ENCODE results near the gene RNF227. TPM values are rescaled to one million over a fixed set of nuclear protein-coding genes. Genes with fewer than 3 reads are reported as not detected.

Gene RNF227
- total and polyA plus RNA-seq, 2 of the 13 experiments (the other 11 are each of a cell fraction or from before 2014, with no cell fraction given) = 0.20 to 0.79 TPM

GRCh38 chr17:7961421-7961820 lies 45.3 kb upstream of the RNF227 start (continued):
- TF ChIP-seq FOXC1 (CRISPR knock-in tag; IDR thresholded peaks at IDR 0.05; ENCODE audit: borderline replicate concordance) (no peak), PRPF4 (IDR thresholded peaks at IDR 0.05; ENCODE audit: low read depth, low read length, poor library complexity, severe bottlenecking) (no peak), DMAP1 (CRISPR knock-in tag; IDR thresholded peaks at IDR 0.05) (no peak)

- ATAC-seq (no peak), FAIRE-seq (no peak), DNase-seq (ENCODE audit: low spot score) (peak; percentile 8)
- intact Hi-C loops (cut with micrococcal nuclease; ENCODE audit: unreplicated experiment) (no loop called here), in situ Hi-C loops (cut with HindIII; ENCODE audit: extremely low pct_ligation_motif_present, low pct_unique_long_range_greater_than_20kb) (no loop called here)
- BruUV-seq (replicated peaks) = no TSS peak
- no peak overlapping the region for H3K4me2 ChIP-seq (ENCODE audit: low read depth, low read length)
- no peak overlapping the region for H3K4me3 ChIP-seq (replicated peaks in 1 of 3; ENCODE audit: insufficient read depth in 1 of 3, low read depth in 2 of 3, low read length in 3 of 3)
- peak; percentile 73 for TF ChIP-seq CEBPB (IDR thresholded peaks at IDR 0.05; ENCODE audit: borderline replicate concordance, low read depth, low read length)
- no peak for TF ChIP-seq KMT2B (CRISPR knock-in tag; IDR thresholded peaks at IDR 0.05)
- TF ChIP-seq BRD4 (CRISPR knock-in tag; IDR thresholded peaks at IDR 0.05) = no peak
- H3K27me3 ChIP-seq (ENCODE audit: control insufficient read depth in 1 of 2, insufficient read depth in 2 of 2, low read length in 2 of 2) = 0 out of 5 replicates have a peak, but pooled peaks cover 0 to 7% of the 10 kb centered on the region in 2 experiments
- no peaks in the 10 kb centered on the region for H4K20me1 ChIP-seq (ENCODE audit: insufficient read depth, low read length)
- no peak overlapping the region for H3K27ac ChIP-seq (ENCODE audit: extremely low read length, insufficient read depth, low read length)
- H3K4me1 ChIP-seq (ENCODE audit: insufficient read depth, low read length) = no peaks in the 10 kb centered on the region
- H3K79me2 ChIP-seq (ENCODE audit: insufficient read depth, low read length) = no peaks in the 10 kb centered on the region
- ChIA-PET CTCF (ENCODE audit: low intra/inter-chr PET ratio, low total read pairs) (no interaction called here), POLR2A (no interaction called here)
- WGBS (ENCODE audit: low lambda C conversion rate) = 47% methylated on average over 9 of the region's 9 CpGs
- H3K36me3 ChIP-seq (replicated peaks in 1 of 2; ENCODE audit: control insufficient read depth in 1 of 2, insufficient read depth in 2 of 2, low read length in 2 of 2) = no peaks in the 10 kb centered on the region
- H2AFZ ChIP-seq (ENCODE audit: low read length) = no peak overlapping the region
- no peaks in the 10 kb centered on the region for H3K9me3 ChIP-seq (ENCODE audit: low read length)
- no peak overlapping the region for H3K9ac ChIP-seq (ENCODE audit: insufficient read depth, low read depth, low read length)
Measured at GRCh38 chr17:7959503-7960253, 43.6 kb upstream of the RNF227 start.
